22Rv1 (cell line): ENCODE data around the gene DUSP9.

Experiments
- H3K27ac ChIP-seq: fragments of 450-650 bp; 2 replicates; pipeline ENCODE4 v1.5.1; 2017
- CTCF ChIP-seq: fragments of 450-650 bp; IDR thresholded peaks from 2 replicates; pipeline ENCODE4 v1.5.1; 2017; ENCODE audit warnings: mild to moderate bottlenecking
- ZFX ChIP-seq: fragments of 450-650 bp; IDR thresholded peaks from 2 replicates; pipeline ENCODE4 v1.6.1; 2017; ENCODE audit warnings: antibody characterized with exemption, borderline replicate concordance

DUSP9 gene

GRCh38 chrX:153638436-153639176, 8.4 kb upstream of the DUSP9 start:
- TF ChIP-seq CTCF (no peak), ZFX (no peak)
- no peak overlapping the region for H3K27ac ChIP-seq

- H3K27ac ChIP-seq, result no peak overlapping the region
- TF ChIP-seq ZFX (no peak), CTCF (no peak)
Observed at GRCh38 chrX:153639177-153640044, 7.6 kb upstream of the DUSP9 start.

GRCh38 chrX:153640045-153640686, 6.8 kb upstream of the DUSP9 start:
- H3K27ac ChIP-seq, result no peak overlapping the region
- no peak for TF ChIP-seq CTCF
- TF ChIP-seq ZFX, result no peak

GRCh38 chrX:153640736-153641575, 6.0 kb upstream of the DUSP9 start:
- no peak overlapping the region for H3K27ac ChIP-seq
- no peak for TF ChIP-seq ZFX
- TF ChIP-seq CTCF, result no peak

GRCh38 chrX:153641627-153642026, 5.4 kb upstream of the DUSP9 start:
- TF ChIP-seq CTCF (no peak), ZFX (no peak)

GRCh38 chrX:153642051-153642654, 4.8 kb upstream of the DUSP9 start:
- TF ChIP-seq CTCF, result no peak
- no peak for TF ChIP-seq ZFX
- no peak overlapping the region for H3K27ac ChIP-seq

More at GRCh38 chrX:153641627-153642026, 5.4 kb upstream of the DUSP9 start:
- no peak overlapping the region for H3K27ac ChIP-seq
